K562 (cell line): Measurements from ENCODE around the gene ATP8B2. TPM values are rescaled to one million over a fixed set of nuclear protein-coding genes. Genes with fewer than 3 reads are reported as not detected.
A peak's percentile ranks its signal among the peaks of the same experiment; 100 is the strongest.

Experiments
- ATAC-seq: fragments of 200-7000 bp; cut with Tn5 transposase; 3 replicates; pipeline ENCODE4 v1.9.1; 2020; ENCODE audit warnings: moderate library complexity
- BruUV-seq: library from RNA; stranded (reverse); fragments of 400-500 nt; replicated peaks from 2 replicates; lab custom pipeline; 2021; lab: Mats Ljungman, UMichigan
- CTCF ChIA-PET: fragments of 300-600 bp; formaldehyde crosslinking; extraction: SDS; loops from one replicate; lab custom pipeline; 2021; ENCODE audit warnings: low intra/inter-chr PET ratio; lab: Yijun Ruan, JAX
- POLR2A ChIA-PET: fragments of 300-600, 350-650 bp; sonication (Branson Sonifier 250); formaldehyde crosslinking; extraction: SDS; loops from one replicate; lab custom pipeline; 2021; ENCODE audit warnings: antibody characterized with exemption, inconsistent platforms; lab: Yijun Ruan, JAX
- DNase-seq, 4 experiments: peaks; one replicate each; pipeline versions ENCODE4 v3.0.0 to v3.0.0-alpha.2; 2011 to 2018; ENCODE audit warnings: low spot score in 3 of 4, mixed read lengths in 3 of 4; ENCODE audit errors: extremely low read depth in 1 of 4
- FAIRE-seq: peaks from 2 replicates; lab custom pipeline; 2011; peaks lifted over from hg19 to GRCh38; lab: Jason Lieb, UNC
- H2AFZ ChIP-seq: 2 replicates; pipeline ENCODE4 v1.6.0; 2011; ENCODE audit warnings: low read depth, low read length, control low read depth, inconsistent platforms
- H3K27ac ChIP-seq: fragments of 200-600 bp; 3 replicates; pipeline ENCODE4 v1.8.0; 2011; ENCODE audit warnings: low read depth, mild to moderate bottlenecking, control low read depth, inconsistent platforms, low read length, moderate library complexity, mixed read lengths; ENCODE audit errors: extremely low read depth
- H3K27me3 ChIP-seq, 2 experiments: fragments of 300-600 bp in 1 of 2; 2 replicates in 1 of 2; 3 replicates in 1 of 2; pipeline versions ENCODE4 v1.6.0 to v1.8.0; 2011; ENCODE audit warnings: inconsistent platforms in 2 of 2, low read length in 2 of 2, mild to moderate bottlenecking in 1 of 2, mixed read lengths in 1 of 2, moderate library complexity in 1 of 2; ENCODE audit not compliant: control insufficient read depth in 2 of 2, insufficient read depth in 2 of 2
- H3K36me3 ChIP-seq: fragments of 300-600 bp; 3 replicates; pipeline ENCODE4 v1.8.0; 2011; ENCODE audit warnings: mild to moderate bottlenecking, low read length, inconsistent platforms; ENCODE audit not compliant: control insufficient read depth, insufficient read depth
- H3K4me1 ChIP-seq, 2 experiments: fragments of 200-600 bp in 1 of 2; replicated peaks in 1 of 2; 2 replicates in 1 of 2; 3 replicates in 1 of 2; pipeline versions ENCODE4 v1.5.1 to v1.8.0; 2011; ENCODE audit warnings: inconsistent platforms in 2 of 2, low read length in 2 of 2, mild to moderate bottlenecking in 1 of 2, mixed read lengths in 1 of 2, moderate library complexity in 1 of 2; ENCODE audit not compliant: control insufficient read depth in 2 of 2, insufficient read depth in 2 of 2
- H3K4me2 ChIP-seq: 2 replicates; pipeline ENCODE4 v1.6.1; 2011; ENCODE audit warnings: low read length, control low read depth, inconsistent platforms, mixed read lengths; ENCODE audit not compliant: insufficient read depth
- H3K4me3 ChIP-seq: fragments of 200-600 bp; sonication (generic), shearing (Covaris generic); 2 replicates; pipeline ENCODE4 v1.5.1; 2016; ENCODE audit warnings: control low read depth, inconsistent platforms
- H3K79me2 ChIP-seq: fragments of 200-600 bp; 3 replicates; pipeline ENCODE4 v1.8.0; 2011; ENCODE audit warnings: low read length, inconsistent platforms; ENCODE audit not compliant: control insufficient read depth, insufficient read depth
- H3K9ac ChIP-seq, 2 experiments: 2 replicates each; pipeline versions ENCODE4 v1.6.0 to v1.6.1; 2011; ENCODE audit warnings: low read depth in 2 of 2, low read length in 2 of 2, control low read depth in 1 of 2, inconsistent platforms in 1 of 2, mild to moderate bottlenecking in 1 of 2, mixed read lengths in 1 of 2; ENCODE audit not compliant: insufficient read depth in 1 of 2
- H3K9me1 ChIP-seq: one replicate; pipeline ENCODE4 v1.6.0; 2011; ENCODE audit warnings: inconsistent platforms, mild to moderate bottlenecking, low read length, moderate library complexity; ENCODE audit not compliant: control insufficient read depth, insufficient read depth
- H3K9me3 ChIP-seq: replicated peaks from 2 replicates; pipeline ENCODE4 v1.5.1; 2011; ENCODE audit warnings: low read depth, low read length, inconsistent platforms; ENCODE audit not compliant: control insufficient read depth, insufficient read depth
- H4K20me1 ChIP-seq: replicated peaks from 2 replicates; pipeline ENCODE4 v1.6.1; 2011; ENCODE audit warnings: low read length, inconsistent platforms, mixed read lengths; ENCODE audit not compliant: control insufficient read depth, insufficient read depth
- BCLAF1 ChIP-seq, 2 experiments: fragments of 450-650 bp in 1 of 2; IDR thresholded peaks; 2 replicates each; pipeline ENCODE4 v1.6.1; 2011 to 2017; ENCODE audit warnings: low read depth in 2 of 2, antibody characterized with exemption in 1 of 2, borderline replicate concordance in 1 of 2, low read length in 1 of 2, mild to moderate bottlenecking in 1 of 2, mixed read lengths in 1 of 2; ENCODE audit not compliant: control insufficient read depth in 1 of 2
- CBX5 ChIP-seq: IDR thresholded peaks from 2 replicates; pipeline ENCODE4 v1.6.1; 2014; ENCODE audit warnings: low read depth, borderline replicate concordance
- CHD2 ChIP-seq: IDR thresholded peaks from 2 replicates; pipeline ENCODE4 v1.6.1; 2011; ENCODE audit warnings: low read depth, low read length
- DIDO1 ChIP-seq: fragments of 450-650 bp; IDR thresholded peaks from 2 replicates; pipeline ENCODE4 v1.6.1; 2016; ENCODE audit warnings: low read depth, missing biosample characterization, missing genetic modification characterization
- GTF2F1 ChIP-seq: IDR thresholded peaks from 2 replicates; pipeline ENCODE4 v1.6.1; 2011; ENCODE audit warnings: low read depth, low read length, improper control_type of control experiment
- HMG20A ChIP-seq: fragments of 450-650 bp; formaldehyde crosslinking; conservative IDR thresholded peaks from 2 replicates; pipeline ENCODE4 v1.4.0; 2020; ENCODE audit warnings: mild to moderate bottlenecking, mixed read lengths
- NR3C1 ChIP-seq: sonication (generic); formaldehyde crosslinking; IDR thresholded peaks from 2 replicates; pipeline ENCODE4 v1.8.1; 2022; ENCODE audit warnings: missing genetic modification reagents
- POLR2G ChIP-seq: fragments of 200-400 bp; formaldehyde crosslinking; IDR thresholded peaks from 2 replicates; pipeline ENCODE4 v1.6.1; 2017; ENCODE audit warnings: low read depth, mild to moderate bottlenecking, antibody characterized with exemption, low read length, moderate library complexity
- PRDM10 ChIP-seq: fragments of 450-650 bp; IDR thresholded peaks from 2 replicates; pipeline ENCODE4 v1.6.1; 2018; ENCODE audit not compliant: partially characterized antibody
- PRMT5 ChIP-seq: sonication (generic); formaldehyde crosslinking; IDR thresholded peaks from 2 replicates; pipeline ENCODE4 v1.5.0; 2020; ENCODE audit warnings: missing genetic modification reagents
- RB1 ChIP-seq: fragments of 450-650 bp; IDR thresholded peaks from 2 replicates; pipeline ENCODE4 v1.6.1; 2017; ENCODE audit warnings: low read depth, mild to moderate bottlenecking
- SRSF9 ChIP-seq: fragments of 200-400 bp; formaldehyde crosslinking; IDR thresholded peaks from 2 replicates; pipeline ENCODE4 v1.6.1; 2017; ENCODE audit warnings: low read depth, low read length, borderline replicate concordance
- TCF7L2 ChIP-seq: fragments of 150-350 bp; IDR thresholded peaks from 2 replicates; pipeline ENCODE4 v1.6.1; 2016; ENCODE audit warnings: low read depth, mild to moderate bottlenecking, low read length, moderate library complexity
- ZNF253 ChIP-seq: fragments of 250-450 bp; sonication (Bioruptor Pico); conservative IDR thresholded peaks from 2 replicates; pipeline ENCODE4 v1.6.1; 2021; ENCODE audit warnings: mild to moderate bottlenecking
- ZNF695 ChIP-seq: fragments of 450-650 bp; formaldehyde crosslinking; IDR thresholded peaks from 2 replicates; pipeline ENCODE4 v1.4.0; 2020; ENCODE audit warnings: mild to moderate bottlenecking, moderate library complexity
- WGBS: fragments of 100-300 bp; shearing (Covaris generic); methylation state at CpG from one replicate; pipeline ENCODE4 v1.1.6; 2016; ENCODE audit warnings: low coverage, mixed read lengths; ENCODE audit not compliant: insufficient coverage; ENCODE audit errors: missing lambda C conversion rate; 5-methylcytosine and 5-hydroxymethylcytosine counted together
- in situ Hi-C: fragments of 300-500 bp; cut with MboI; formaldehyde crosslinking; loops from 4 replicates; pipeline ENCODE4 v1.15.0; 2018; ENCODE audit warnings: inconsistent platforms, mixed read lengths
- intact Hi-C: fragments of 100-400 bp; cut with micrococcal nuclease; formaldehyde crosslinking; loops from 2 replicates; pipeline ENCODE4 v1.14.2; 2022
- polyA plus RNA-seq, 8 experiments: library from polyadenylated mRNA; depleted of rRNA in 4 of 8; stranded (reverse) in 5 of 8; unstranded in 3 of 8; fragments of >200 nt; fragmentation: Nextera tagmentation in 2 of 8; fragmentation: Illumina TruSeq in 1 of 8; extraction: Ambion mirVana in 2 of 8; extraction: Trizol in 1 of 8; gene quantifications; 2 replicates each; pipeline versions ENCODE4 v1.2.1 to v1.2.3, GENCODE V29; 2011 to 2014; ENCODE audit warnings: inconsistent platforms in 1 of 8, missing spikeins in 1 of 8
- total RNA-seq, 7 experiments: library from RNA; depleted of rRNA in 6 of 7; stranded (reverse); fragments of >200 nt in 6 of 7; fragmentation: Illumina TruSeq in 2 of 7; extraction: Trizol in 2 of 7; gene quantifications; 2 replicates each; pipeline versions ENCODE4 v1.2.1 to v1.2.3, GENCODE V29; 2011 to 2021; ENCODE audit warnings: low replicate concordance in 1 of 7

Gene ATP8B2
- total and polyA plus RNA-seq, 9 of the 15 experiments (the other 6 are each of a cell fraction or from before 2014, with no cell fraction given): 0.27 to 33.2 (median 18.4) TPM

DNA sequence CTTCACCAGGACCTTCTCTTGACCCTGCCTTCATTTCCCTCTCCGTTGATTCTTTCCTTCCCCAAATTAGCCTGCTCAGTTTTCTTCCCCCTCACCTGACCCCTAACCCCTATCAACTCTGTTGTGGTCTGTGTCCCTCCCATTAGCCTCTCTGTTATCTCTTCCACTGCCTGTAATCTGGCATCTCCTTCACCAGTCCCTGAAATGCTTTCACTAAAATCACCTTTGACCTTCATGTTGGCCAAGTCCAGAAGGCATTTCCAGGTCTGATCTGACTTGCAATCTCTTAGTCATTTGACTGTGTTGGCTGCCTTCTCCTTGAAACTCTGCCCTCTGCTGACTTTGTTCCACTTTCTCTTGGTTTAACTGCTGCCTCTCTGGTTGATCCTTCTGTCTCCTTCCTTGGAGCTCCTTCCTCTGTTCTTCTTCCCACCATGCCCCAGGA lies 28.2 kb downstream of the ATP8B2 start:
- no peak overlapping the region for H3K4me3 ChIP-seq
- TF ChIP-seq CHD2 (no peak), CBX5 (no peak), SRSF9 (no peak), NR3C1 (CRISPR knock-in tag) (no peak), TCF7L2 (no peak), ZNF253 (CRISPR knock-in tag) (no peak), HMG20A (CRISPR knock-in tag) (no peak), PRMT5 (CRISPR knock-in tag) (no peak), PRDM10 (no peak), RB1 (no peak), DIDO1 (tag) (no peak), ZNF695 (CRISPR knock-in tag) (no peak), BCLAF1 (IDR thresholded peaks at IDR 0.05; ENCODE audit: borderline replicate concordance in 1 of 2, control insufficient read depth in 1 of 2, low read depth in 2 of 2, low read length in 1 of 2) (no peak), GTF2F1 (no peak), POLR2G (no peak)

More for the DNA sequence above, 28.2 kb downstream of the ATP8B2 start:
- no peaks in the 10 kb centered on the region for H3K27me3 ChIP-seq
- CTCF ChIA-PET: interaction anchor here (0.5 to 1.3 kb wide), 3 partner anchors 27 to 114 kb away, joined by 3 to 4 read pairs (median 4); no protein-coding TSS in a partner anchor
- H3K4me1 ChIP-seq: peaks cover 31 to 42% of the 10 kb centered on the region in 2 experiments
- WGBS: 0% methylated on average over 1 of the region's 1 CpG
- DNase-seq: peak; percentile 46 to 81 (median 74)
- intact Hi-C loops (loop anchor here (5.0 kb wide), 2 partner anchors 54 to 166 kb away; partner anchors contain the start of gene IL6R), in situ Hi-C loops (no loop called here)
- no peak overlapping the region for H2AFZ ChIP-seq
- H3K9ac ChIP-seq: no peak overlapping the region
- ATAC-seq: peak; percentile 71
- POLR2A ChIA-PET: interaction anchor here (0.7 kb wide), 1 partner anchor 74 kb away, joined by 4 read pairs; no protein-coding TSS in a partner anchor
- FAIRE-seq: peak; percentile 93
- H3K36me3 ChIP-seq: peaks cover 13% of the 10 kb centered on the region; the same call in 2 of the 3 replicates
- no TSS peak for BruUV-seq
- no peak overlapping the region for H3K27ac ChIP-seq
- H3K4me2 ChIP-seq: peak overlapping the region; percentile 10; the same call in 1 of the 2 replicates
- no peaks in the 10 kb centered on the region for H3K9me3 ChIP-seq
- no peaks in the 10 kb centered on the region for H3K9me1 ChIP-seq
- H3K79me2 ChIP-seq: no peaks in the 10 kb centered on the region
- H4K20me1 ChIP-seq: 0 out of 2 replicates have a peak, but pooled peaks cover 3% of the 10 kb centered on the region
